ENCODE measurements around the gene PAFAH1B1. TPM values are rescaled to one million over a fixed set of nuclear protein-coding genes. Genes with fewer than 3 reads are reported as not detected.
"Not testable (repeated sequence)": the region's sequence is repeated elsewhere in the genome, so short reads cannot be mapped to it uniquely, and the experiment has no call there.

PAFAH1B1 gene
- total RNA-seq, 4 donors from 2014 or later: 33.4 to 91.6 (median 78.8) TPM

DNA sequence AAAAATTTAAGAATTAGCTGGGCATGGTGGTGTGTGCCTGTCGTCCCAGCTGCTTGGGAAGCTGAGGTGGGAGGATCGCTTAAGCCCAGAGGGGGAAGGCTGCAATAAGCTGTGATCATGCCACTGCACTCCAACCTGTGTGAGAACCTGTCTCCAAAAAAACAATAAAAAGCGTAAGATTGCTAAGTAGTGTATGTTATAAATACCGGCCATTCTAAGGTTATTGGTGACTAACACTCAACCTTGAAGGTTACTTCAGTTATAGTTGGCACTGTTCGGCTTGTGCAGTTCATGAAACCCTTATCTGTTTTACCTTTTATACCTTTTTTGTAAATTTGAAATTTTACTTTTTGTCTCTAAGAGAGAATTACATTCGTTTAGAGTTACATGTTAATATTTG lies 44.0 kb downstream of the PAFAH1B1 start:
- TF ChIP-seq CTCF (IDR thresholded peaks at IDR 0.05): no peak
- TF ChIP-seq POLR2A (IDR thresholded peaks at IDR 0.05): no peak
- DNase-seq: no peak
- Histone ChIP-seq H3K4me1 (peaks cover 0 to 41% (median 18%) of the 10 kb centered on the region in 3 donors), H3K27me3 (no peaks in the 10 kb centered on the region), H3K4me3 (no peak overlapping the region), H3K27ac (no peak overlapping the region), H3K36me3 (peaks cover 0 to 61% (median 8%) of the 10 kb centered on the region in 3 donors), H3K9me3 (no peaks in the 10 kb centered on the region)
- whole genome bisulfite sequencing, 2 donors: 84 to 90% methylated on average over 6 of the region's 6 CpGs
- intact Hi-C loops (cut with DNase I): no loop called here

GRCh38 chr17:2644971-2645370 lies 51.5 kb downstream of the PAFAH1B1 start:
- WGBS, 2 donors: 75 to 85% methylated on average over 6 of the region's 6 CpGs
- intact Hi-C loops (cut with DNase I): no loop called here

GRCh38 chr17:2647957-2648356 lies 54.5 kb downstream of the PAFAH1B1 start:
- WGBS, 2 donors: 83 to 84% methylated on average over 6 of the region's 6 CpGs
- no peaks in the 10 kb centered on the region for H3K9me3 ChIP-seq
- DNase-seq: no peak
- no peak overlapping the region for H3K27ac ChIP-seq
- H3K4me3 ChIP-seq: no peak overlapping the region
- intact Hi-C loops (cut with DNase I): no loop called here
- H3K4me1 ChIP-seq: peaks cover 0 to 13% (median 0%) of the 10 kb centered on the region in 3 donors
- TF ChIP-seq POLR2A (IDR thresholded peaks at IDR 0.05): no peak
- no peak for TF ChIP-seq CTCF (IDR thresholded peaks at IDR 0.05)
- no peaks in the 10 kb centered on the region for H3K27me3 ChIP-seq
- peaks cover 0 to 73% (median 3%) of the 10 kb centered on the region in 3 donors for H3K36me3 ChIP-seq

More at GRCh38 chr17:2644971-2645370, 51.5 kb downstream of the PAFAH1B1 start:
- no peak for TF ChIP-seq CTCF (IDR thresholded peaks at IDR 0.05)
- TF ChIP-seq POLR2A (IDR thresholded peaks at IDR 0.05): no peak
- no peak overlapping the region for H3K27ac ChIP-seq
- no peak overlapping the region for H3K4me3 ChIP-seq
- peaks cover 0 to 84% (median 3%) of the 10 kb centered on the region in 3 donors for H3K36me3 ChIP-seq
- H3K4me1 ChIP-seq: no peaks in the 10 kb centered on the region
- no peak for DNase-seq
- no peaks in the 10 kb centered on the region for H3K27me3 ChIP-seq
- no peaks in the 10 kb centered on the region for H3K9me3 ChIP-seq

DNA sequence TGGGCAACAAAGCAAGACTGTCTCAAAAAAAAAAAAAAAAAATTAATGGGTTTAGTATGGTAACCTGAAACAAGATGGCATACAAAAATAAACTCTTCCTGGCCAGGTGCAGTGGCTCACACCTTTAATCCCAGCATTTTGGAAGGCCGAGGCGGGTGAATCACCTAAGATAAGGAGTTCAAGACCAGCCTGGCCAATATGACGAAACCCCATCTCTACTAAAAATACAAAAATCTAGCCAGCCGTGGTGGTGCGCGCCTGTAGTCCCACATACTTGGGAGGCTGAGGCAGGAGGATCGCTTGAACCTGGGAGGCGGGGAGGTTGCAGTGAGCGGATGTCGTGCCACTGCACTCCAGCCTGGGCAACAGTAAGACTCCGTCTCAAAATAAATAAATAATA lies 55.7 kb downstream of the PAFAH1B1 start:
- Histone ChIP-seq H3K4me1 (peaks cover 0 to 13% (median 0%) of the 10 kb centered on the region in 3 donors), H3K36me3 (peaks cover 0 to 69% (median 3%) of the 10 kb centered on the region in 3 donors), H3K27ac (no peak overlapping the region), H3K4me3 (no peak overlapping the region), H3K27me3 (no peaks in the 10 kb centered on the region), H3K9me3 (no peaks in the 10 kb centered on the region)
- intact Hi-C loops (cut with DNase I): no loop called here
- no peak for DNase-seq
- TF ChIP-seq CTCF (IDR thresholded peaks at IDR 0.05): no peak
- no peak for TF ChIP-seq POLR2A (IDR thresholded peaks at IDR 0.05)
- 89 to 94% methylated on average over 10 to 11 of the region's 11 CpGs for WGBS, 2 donors

DNA sequence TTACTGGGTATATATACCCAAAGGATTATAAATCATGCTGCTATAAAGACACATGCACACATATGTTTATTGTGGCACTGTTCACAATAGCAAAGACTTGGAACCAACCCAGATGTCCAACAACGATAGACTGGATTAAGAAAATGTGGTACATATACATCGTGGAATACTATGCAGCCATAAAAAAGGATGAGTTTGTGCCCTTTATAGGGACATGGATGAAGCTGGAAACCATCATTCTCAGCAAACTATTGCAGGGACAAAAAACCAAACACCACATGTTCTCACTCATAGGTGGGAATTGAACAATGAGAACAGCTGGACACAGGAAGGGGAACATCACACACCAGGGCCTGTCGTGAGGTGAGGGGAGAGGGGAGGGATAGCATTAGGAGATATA lies 59.5 kb downstream of the PAFAH1B1 start:
- H3K4me3 ChIP-seq; H3K9me3 ChIP-seq; H3K27ac ChIP-seq; DNase-seq; H3K27me3 ChIP-seq; intact Hi-C loops (cut with DNase I): not testable (repeated sequence)
- peaks cover 0 to 13% (median 0%) of the 10 kb centered on the region in 3 donors for H3K4me1 ChIP-seq
- H3K36me3 ChIP-seq: peaks cover 0 to 55% (median 6%) of the 10 kb centered on the region in 3 donors
- WGBS, 2 donors: 91 to 95% methylated on average over 3 of the region's 3 CpGs

- Histone ChIP-seq H3K4me1 (peaks cover 0 to 17% (median 0%) of the 10 kb centered on the region in 3 donors), H3K4me3 (no peak overlapping the region), H3K27ac (no peak overlapping the region), H3K36me3 (peaks cover 0 to 42% (median 3%) of the 10 kb centered on the region in 3 donors), H3K9me3 (no peaks in the 10 kb centered on the region), H3K27me3 (no peaks in the 10 kb centered on the region)
- no peak for DNase-seq
- TF ChIP-seq POLR2A (IDR thresholded peaks at IDR 0.05): no peak
- no peak for TF ChIP-seq CTCF (IDR thresholded peaks at IDR 0.05)
- intact Hi-C loops (cut with DNase I): no loop called here
- 70 to 74% methylated on average over 7 of the region's 7 CpGs for WGBS, 2 donors
These were observed 62.1 kb downstream of the PAFAH1B1 start for GRCh38 chr17:2655546-2655945.

Measured in esophagus squamous epithelium (tissue), 5 donors.